ENCODE results near the gene GMDS. TPM values are rescaled to one million over a fixed set of nuclear protein-coding genes. Genes with fewer than 3 reads are reported as not detected.

The GMDS gene
- total RNA-seq, 4 donors from 2014 or later, result 9.5 to 32.8 (median 22.4) TPM

DNA sequence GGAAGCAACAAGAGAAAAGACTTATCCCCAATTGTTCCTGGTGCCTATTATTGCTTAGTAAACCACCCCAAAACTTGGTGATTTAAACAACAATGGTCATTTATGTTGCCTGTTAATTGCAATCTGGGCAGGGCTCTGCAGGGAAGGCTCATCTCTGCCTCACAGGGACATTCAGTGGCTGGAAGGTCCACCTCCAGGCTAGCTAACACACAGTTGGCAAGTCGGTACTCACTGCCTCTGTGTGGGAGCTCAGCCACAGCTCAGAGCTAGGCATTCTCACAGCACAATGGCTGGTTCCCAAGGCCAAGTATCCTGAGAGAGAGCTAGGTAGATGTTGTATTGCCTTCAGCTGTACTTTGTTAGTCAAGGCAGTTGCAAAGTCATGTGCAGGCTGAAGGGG lies 18.5 kb upstream of the GMDS start:
- WGBS, 2 donors, result 100% methylated on average over 1 of the region's 1 CpG
- H3K36me3 ChIP-seq, result peaks cover 0 to under 1% of the 10 kb centered on the region in 2 donors

DNA sequence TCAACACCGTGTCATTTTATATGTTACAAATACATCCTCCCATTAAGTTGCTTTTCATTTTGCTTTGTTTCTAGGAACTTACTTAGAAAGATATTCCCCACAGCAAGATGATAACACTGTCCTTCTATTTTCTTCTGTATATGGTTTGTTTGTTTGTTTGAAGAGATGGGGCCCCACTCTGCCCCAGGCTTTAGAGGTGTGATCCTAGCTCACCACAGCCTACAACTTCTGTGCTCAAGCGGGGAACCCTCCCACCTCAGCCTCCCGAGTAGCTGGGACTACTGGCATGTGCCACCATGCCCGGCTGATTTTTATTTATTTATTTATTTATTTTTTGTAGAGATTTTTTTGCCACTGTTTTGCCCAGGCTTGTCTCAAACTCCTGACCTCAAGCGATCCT lies 14.2 kb upstream of the GMDS start:
- no peak overlapping the region for H3K4me3 ChIP-seq (replicated peaks in 1 of 3)
- no peak overlapping the region for H3K27ac ChIP-seq
- H3K9me3 ChIP-seq, result no peaks in the 10 kb centered on the region
- H3K36me3 ChIP-seq, result no peaks in the 10 kb centered on the region
- TF ChIP-seq POLR2A (IDR thresholded peaks at IDR 0.05), result no peak
- TF ChIP-seq CTCF (IDR thresholded peaks at IDR 0.05), result no peak
- intact Hi-C loops (cut with DNase I), result no loop called here
- H3K27me3 ChIP-seq, result no peaks in the 10 kb centered on the region
- H3K4me1 ChIP-seq, result no peaks in the 10 kb centered on the region
- DNase-seq, result no peak
- 95 to 96% methylated on average over 5 of the region's 5 CpGs for WGBS, 2 donors

More for the DNA sequence above, 18.5 kb upstream of the GMDS start:
- Histone ChIP-seq H3K4me1 (no peaks in the 10 kb centered on the region), H3K9me3 (no peaks in the 10 kb centered on the region), H3K27ac (no peak overlapping the region), H3K27me3 (no peaks in the 10 kb centered on the region), H3K4me3 (replicated peaks in 1 of 3) (no peak overlapping the region)
- intact Hi-C loops (cut with DNase I), result no loop called here
- TF ChIP-seq POLR2A (IDR thresholded peaks at IDR 0.05) (no peak), CTCF (IDR thresholded peaks at IDR 0.05) (no peak)
- no peak for DNase-seq

DNA sequence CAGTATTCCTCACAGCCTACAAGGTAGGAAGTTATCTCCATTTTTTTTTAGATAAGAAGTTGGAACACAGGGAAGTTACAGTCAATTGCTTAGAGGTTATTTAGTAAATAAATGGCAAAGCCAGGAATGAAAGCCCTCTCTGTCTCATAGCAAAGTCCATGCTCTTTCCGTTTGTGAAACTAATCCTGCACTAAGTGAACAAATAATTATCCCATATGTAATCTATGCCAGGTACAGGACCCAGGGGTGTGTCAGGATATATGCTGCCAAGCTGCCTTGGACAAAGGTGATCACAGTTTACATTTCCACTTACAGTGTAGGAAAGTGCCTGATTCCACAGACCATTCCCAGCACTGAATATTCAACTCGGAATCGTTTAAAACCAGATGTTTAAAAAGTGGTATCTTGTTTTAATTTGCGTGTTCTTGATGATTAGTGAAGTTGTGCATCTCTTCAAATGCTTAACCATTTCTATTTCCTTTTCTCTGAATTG lies 13.6 kb upstream of the GMDS start:
- TF ChIP-seq POLR2A (IDR thresholded peaks at IDR 0.05) (no peak), CTCF (IDR thresholded peaks at IDR 0.05) (no peak)
- intact Hi-C loops (cut with DNase I), result no loop called here
- Histone ChIP-seq H3K27me3 (no peaks in the 10 kb centered on the region), H3K9me3 (no peaks in the 10 kb centered on the region), H3K4me1 (no peaks in the 10 kb centered on the region), H3K27ac (no peak overlapping the region), H3K4me3 (replicated peaks in 1 of 3) (no peak overlapping the region), H3K36me3 (no peaks in the 10 kb centered on the region)
- no peak for DNase-seq
- WGBS, 2 donors, result 81 to 82% methylated on average over 4 of the region's 4 CpGs

- TF ChIP-seq POLR2A (IDR thresholded peaks at IDR 0.05) (no peak), CTCF (IDR thresholded peaks at IDR 0.05) (no peak)
- Histone ChIP-seq H3K27me3 (no peaks in the 10 kb centered on the region), H3K27ac (no peak overlapping the region), H3K9me3 (no peaks in the 10 kb centered on the region), H3K4me1 (no peaks in the 10 kb centered on the region), H3K4me3 (replicated peaks in 1 of 3) (no peak overlapping the region), H3K36me3 (no peaks in the 10 kb centered on the region)
- 95 to 96% methylated on average over 3 of the region's 3 CpGs for WGBS, 2 donors
- DNase-seq, result no peak
- intact Hi-C loops (cut with DNase I), result no loop called here
Observed at GRCh38 chr6:2258112-2258511, 12.7 kb upstream of the GMDS start.

GRCh38 chr6:2257363-2257762 lies 12.0 kb upstream of the GMDS start:
- Histone ChIP-seq H3K4me1 (no peaks in the 10 kb centered on the region), H3K27ac (no peak overlapping the region), H3K27me3 (no peaks in the 10 kb centered on the region), H3K4me3 (replicated peaks in 1 of 3) (no peak overlapping the region), H3K9me3 (no peaks in the 10 kb centered on the region), H3K36me3 (no peaks in the 10 kb centered on the region)
- intact Hi-C loops (cut with DNase I), result no loop called here
- TF ChIP-seq CTCF (IDR thresholded peaks at IDR 0.05) (no peak), POLR2A (IDR thresholded peaks at IDR 0.05) (no peak)
- no peak for DNase-seq
